Thyroid gland (tissue), 4 donors: ENCODE measurements around the gene OR51B5.

Source experiments
- CTCF ChIP-seq, 6 experiments: fragments of 200-600 bp in 3 of 6; fragments of 450-650 bp in 3 of 6; sonication (generic) in 3 of 6; IDR thresholded peaks; one replicate each; pipeline ENCODE4 v1.5.1; 2016 to 2019; ENCODE audit warnings: antibody characterized with exemption in 6 of 6, mild to moderate bottlenecking in 2 of 6, inconsistent platforms in 1 of 6, moderate library complexity in 1 of 6
- POLR2A ChIP-seq, 2 donors: fragments of 450-650 bp; IDR thresholded peaks; one replicate each; pipeline ENCODE4 v1.6.1; 2017; ENCODE audit warnings: antibody characterized with exemption in 2 of 2, mild to moderate bottlenecking in 2 of 2, moderate library complexity in 1 of 2

- TF ChIP-seq CTCF (IDR thresholded peaks at IDR 0.05) (no peak), POLR2A (IDR thresholded peaks at IDR 0.05) (no peak)
These were observed 41.5 kb downstream of the OR51B5 start, which contains the start of gene OR51B4 for GRCh38 chr11:5301846-5302245.
